IPS-NIHi7 (cell line): Measurements from ENCODE around the gene CLPTM1L.
A peak's percentile ranks its signal among the peaks of the same experiment; 100 is the strongest.

Source experiments
- DNase-seq: peaks from one replicate; pipeline ENCODE4 v3.0.0; 2012; ENCODE audit warnings: mixed read lengths; ENCODE audit errors: extremely low spot score

Gene CLPTM1L

DNA sequence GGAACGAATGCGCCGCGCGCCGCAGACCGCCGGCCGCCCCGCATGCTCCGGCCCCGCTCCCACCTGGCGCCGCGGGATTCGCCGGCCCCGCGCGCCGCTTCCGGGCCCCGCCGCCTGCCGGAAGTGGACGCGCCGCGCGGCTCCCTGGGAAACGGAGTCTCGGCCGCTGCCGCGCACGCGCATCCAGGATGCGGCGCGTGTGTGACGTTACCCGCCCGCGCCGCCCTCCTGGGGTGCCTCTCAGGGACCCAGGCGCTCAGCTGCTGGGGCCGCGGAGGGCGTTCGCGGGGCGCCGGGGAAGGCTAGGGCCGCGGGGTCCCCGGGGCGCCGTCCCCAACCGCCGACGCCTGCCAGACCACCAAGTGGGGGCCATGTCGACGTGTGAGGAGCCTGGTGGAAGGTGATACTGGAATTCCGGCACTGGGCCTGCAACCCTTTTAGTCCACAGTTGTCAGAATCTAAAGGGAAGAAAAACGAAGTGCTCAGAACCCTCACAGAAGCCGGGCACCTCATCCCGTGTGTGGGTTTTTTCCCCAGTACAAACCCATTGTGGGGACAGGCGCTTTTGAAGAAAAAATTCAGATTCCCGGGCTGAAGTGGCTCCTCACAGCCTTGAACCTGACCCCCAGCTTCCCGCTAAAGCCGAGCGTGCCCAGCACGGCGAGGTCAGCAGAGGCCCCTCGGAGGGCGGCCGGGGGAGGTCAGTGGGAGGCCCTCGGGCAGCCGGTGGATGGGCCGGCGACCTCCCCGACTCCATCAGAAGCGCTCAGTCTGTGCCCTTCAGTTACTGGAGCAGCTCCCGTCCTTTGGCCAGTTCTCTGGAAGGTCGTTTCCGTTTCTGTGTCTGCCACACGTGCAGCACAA lies at the start of gene CLPTM1L:
CLPTM1L (minus strand) TSS at position 125 of the 864 bp plus-strand sequence. CDS start 258 bp downstream, outside the sequence.
- DNase-seq, result peak; percentile 99

DNA sequence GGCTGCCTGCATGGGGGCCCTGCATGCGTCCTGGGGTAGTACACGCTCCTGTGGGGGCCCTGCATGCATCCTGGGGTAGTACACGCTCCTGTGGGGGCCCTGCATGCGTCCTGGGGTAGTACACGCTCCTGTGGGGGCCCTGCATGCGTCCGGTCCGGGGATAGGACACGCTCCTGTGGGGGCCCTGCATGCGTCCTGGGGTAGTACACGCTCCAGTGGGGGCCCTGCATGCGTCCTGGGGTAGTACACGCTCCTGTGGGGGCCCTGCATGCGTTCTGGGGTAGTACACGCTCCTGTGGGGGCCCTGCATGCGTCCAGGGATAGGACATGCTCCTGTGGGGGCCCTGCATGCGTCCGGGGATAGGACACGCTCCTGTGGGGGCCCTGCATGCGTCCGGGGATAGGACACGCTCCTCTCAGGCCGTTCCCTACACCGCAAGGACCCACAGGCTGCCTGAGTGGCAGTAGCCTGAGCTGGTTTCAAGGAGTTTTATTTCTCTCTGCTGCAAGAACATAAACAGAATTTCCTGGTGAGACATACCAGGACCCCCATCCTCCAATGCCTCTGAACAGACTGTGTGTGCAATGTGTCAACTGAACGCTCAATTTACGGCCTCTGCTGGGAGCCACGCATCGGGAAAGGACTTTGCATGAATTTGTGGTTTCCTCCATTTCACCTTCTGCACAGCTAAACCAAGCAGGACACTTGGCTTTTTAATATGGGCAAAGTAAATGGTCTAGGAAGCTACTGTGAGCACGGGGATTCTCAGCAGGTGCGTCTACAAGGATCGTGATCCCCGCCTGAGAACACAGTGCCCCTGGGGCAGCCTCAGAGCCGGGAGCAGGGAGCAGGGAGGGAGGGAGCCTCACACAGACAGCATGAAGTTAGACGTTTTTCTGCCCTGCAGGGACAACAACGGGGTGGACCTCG lies 48.9 kb upstream of the CLPTM1L start:
- no peak for DNase-seq

DNA sequence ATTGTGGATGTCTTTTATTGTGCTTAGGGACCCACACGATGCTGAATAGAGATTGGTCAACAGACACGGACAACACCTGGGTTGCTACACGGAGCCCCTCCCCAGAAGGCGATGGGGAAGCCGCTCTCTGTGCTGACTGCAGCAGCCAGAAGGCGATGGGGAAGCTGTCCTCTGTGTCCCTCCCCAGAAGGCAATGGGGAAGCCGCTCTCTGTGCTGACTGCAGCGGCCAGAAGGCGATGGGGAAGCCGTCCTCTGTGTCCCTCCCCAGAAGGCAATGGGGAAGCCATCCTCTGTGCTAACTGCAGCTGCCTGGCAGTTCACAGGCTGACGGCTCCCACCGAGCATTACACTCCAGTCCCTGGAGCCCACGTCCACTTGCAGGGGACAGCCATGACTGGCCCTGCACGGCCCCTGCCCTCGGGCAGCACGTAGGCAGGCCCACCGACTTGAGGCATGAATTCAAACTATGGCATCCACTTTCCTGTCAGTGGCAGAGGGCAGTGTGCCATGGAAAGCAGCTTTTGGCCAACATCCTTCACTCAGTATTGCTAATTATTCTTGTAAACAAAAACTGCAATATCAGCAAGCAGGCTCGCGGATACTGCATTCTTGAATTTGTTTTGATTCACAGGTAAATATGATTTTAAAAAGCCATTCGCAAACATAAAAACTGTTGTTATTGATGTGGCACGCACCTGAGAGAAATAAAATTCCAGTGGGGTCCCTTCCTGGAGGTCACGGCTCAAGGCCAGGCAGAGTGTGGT lies 48.1 kb upstream of the CLPTM1L start:
- DNase-seq, result no peak

DNA sequence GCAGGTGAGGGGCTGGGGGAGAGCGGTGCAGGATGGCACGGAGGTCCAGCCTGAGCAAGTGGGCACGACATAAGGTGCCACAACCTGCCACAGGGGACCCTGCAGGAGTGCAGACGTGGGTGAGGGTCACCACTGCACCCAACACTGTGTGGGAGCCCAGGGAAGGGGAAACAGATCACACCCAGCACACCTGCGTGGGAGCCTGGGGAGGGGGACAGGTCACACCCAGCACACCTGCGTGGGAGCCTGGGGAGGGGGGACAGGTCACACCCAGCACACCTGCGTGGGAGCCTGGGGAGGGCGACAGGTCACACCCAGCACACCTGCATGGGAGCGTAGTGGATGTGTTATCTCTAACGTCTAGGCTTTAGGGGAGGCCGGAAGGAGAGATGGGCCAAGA lies 47.4 kb upstream of the CLPTM1L start:
- DNase-seq, result no peak

DNA sequence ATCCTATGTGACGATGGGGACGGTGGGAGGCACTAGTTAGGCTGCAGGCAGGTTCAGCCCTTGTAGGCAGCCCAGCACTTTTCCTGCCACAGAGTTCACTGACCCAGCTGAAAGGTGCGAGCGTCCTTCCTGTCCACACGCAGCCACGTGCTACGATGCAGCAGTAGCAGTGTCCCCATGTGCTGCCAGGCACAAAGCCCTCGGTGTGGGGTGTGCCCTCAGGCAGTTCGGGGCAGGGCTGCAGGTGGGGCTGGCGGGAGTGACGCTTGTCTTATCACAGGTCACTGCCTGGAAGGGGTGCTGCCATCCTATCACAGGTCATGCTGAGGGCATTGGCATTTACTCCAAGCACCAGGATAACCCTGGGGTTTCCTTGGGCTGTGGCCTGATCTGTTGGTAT lies 46.8 kb upstream of the CLPTM1L start:
- DNase-seq, result no peak

DNA sequence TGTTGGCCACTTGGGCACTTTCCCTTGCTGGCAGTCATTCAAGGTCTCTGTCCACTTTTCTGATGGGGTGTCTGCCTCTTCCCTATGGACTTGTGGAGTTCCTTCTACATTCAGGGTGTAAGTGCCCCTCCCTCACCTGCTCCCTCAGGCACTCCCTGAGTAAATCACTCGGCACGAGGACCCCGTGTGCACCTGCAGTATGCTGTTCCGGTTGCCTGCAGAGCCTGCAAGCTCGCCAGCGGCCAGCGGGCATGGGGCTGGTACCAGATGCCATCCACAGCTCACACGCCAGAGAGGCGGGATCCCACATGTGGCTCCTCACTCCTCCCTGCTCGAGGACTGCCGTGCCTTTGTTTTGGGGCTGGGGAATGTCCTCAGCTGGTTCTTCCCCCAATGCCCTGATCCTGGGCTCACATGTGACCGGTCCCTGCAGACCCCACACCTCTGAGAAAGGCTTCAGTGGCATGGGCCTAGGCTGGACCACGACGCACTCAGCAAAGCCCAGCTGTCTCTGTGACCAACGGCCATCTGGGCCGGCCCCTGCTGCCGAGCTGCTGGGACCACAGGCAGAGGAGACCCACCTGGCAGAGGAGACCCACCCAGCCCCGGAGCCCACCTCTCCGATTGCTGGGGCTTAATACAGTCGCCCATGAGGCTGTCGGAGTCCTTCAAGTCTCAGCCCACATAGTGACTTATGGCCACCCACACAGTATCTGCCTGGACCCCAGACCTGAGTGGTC lies 46.1 kb upstream of the CLPTM1L start:
- no peak for DNase-seq

GRCh38 chr5:1390333-1390732 lies 45.4 kb upstream of the CLPTM1L start:
- DNase-seq, result no peak

DNA sequence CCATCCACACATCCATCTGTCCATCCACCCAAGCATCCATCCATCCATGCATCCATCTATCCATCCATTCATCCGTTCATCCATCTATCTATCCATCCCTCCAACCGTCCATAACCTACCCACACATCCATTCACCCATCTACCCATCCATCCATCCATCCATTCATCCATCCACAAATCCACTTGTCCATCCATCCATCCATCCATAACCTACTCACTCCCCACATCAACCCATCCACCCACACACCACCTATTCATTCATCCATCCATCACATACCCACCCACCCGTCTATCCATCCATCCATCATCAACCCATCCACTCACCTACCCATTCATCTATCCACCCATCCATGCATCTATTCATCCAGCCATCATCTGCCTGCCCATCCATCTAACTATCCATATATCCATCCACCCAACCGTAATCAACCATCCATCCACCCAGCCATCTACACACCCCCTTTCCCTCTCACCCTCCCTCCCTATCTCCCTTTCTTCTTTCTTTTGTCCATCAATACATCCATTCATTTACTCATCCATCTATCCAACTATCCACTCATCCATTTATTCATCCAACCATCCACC lies 43.6 kb upstream of the CLPTM1L start:
- DNase-seq, result no peak

DNA sequence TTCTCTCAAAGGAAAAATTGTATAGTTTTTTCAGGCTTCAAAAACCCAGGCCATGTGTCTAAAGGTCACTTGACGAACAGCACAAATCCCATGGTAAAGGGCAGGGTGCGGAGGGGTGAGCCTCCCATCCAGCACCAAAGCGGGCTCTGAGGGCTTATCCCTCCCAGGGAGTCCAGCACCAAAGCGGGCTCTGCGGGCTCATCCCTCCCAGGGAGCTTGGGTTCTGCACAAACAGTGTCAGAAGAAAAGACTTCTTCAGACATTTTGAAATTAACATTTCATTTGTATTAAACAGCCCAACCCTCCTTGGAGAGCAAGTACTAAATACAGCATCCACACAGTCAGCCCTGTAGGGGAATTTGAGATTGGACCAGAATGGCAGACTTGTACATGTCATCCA lies 43.0 kb upstream of the CLPTM1L start:
- no peak for DNase-seq

GRCh38 chr5:1387059-1387755 lies 42.3 kb upstream of the CLPTM1L start:
- DNase-seq, result no peak

GRCh38 chr5:1386274-1386717 lies 41.4 kb upstream of the CLPTM1L start:
- DNase-seq, result peak; percentile 66

GRCh38 chr5:1385395-1386273 lies 40.7 kb upstream of the CLPTM1L start:
- DNase-seq, result peak; percentile 94

DNA sequence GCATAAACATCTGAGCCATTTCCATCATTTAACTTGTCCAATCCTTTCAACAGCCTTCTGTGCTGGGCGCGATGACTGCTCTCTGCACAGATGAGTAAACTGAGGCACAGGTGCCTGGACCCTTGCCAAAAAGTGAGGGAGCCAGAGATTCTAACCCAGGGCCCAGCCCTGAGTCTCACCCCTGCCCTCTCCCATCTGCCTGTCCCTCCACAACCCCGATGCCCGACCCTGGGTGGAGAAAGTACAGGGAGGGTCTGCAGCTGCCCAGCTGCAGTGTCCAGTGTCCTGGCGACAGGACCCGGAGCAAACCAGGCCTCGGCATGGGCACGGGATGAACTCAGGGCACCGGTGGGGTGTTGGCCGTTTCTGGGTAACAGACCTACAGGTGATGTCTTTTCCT lies 39.6 kb upstream of the CLPTM1L start:
- no peak for DNase-seq

- DNase-seq, result no peak
Measured at GRCh38 chr5:1383886-1384401, 39.0 kb upstream of the CLPTM1L start.

DNA sequence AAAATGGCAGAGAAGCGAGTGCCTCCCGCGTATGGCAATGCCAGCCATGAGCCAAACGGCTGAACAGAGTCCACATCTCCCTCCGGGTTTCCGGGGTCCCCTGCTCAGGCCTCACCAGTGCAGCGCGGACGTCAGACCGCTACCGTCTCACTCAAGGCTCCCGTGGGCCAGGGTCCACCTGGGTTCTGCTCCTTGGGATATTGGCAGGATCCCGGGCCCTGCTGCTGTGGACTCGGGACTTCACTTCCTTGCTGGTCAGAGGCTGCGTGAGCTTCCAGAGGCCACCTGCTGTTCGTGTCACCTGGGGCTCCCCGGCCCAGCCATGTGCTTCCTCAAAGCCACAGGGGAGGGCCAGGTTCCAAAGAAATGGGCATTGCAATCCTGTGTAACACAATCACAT lies 38.4 kb upstream of the CLPTM1L start:
- no peak for DNase-seq

GRCh38 chr5:1382248-1382700 lies 37.4 kb upstream of the CLPTM1L start:
- DNase-seq, result no peak

DNA sequence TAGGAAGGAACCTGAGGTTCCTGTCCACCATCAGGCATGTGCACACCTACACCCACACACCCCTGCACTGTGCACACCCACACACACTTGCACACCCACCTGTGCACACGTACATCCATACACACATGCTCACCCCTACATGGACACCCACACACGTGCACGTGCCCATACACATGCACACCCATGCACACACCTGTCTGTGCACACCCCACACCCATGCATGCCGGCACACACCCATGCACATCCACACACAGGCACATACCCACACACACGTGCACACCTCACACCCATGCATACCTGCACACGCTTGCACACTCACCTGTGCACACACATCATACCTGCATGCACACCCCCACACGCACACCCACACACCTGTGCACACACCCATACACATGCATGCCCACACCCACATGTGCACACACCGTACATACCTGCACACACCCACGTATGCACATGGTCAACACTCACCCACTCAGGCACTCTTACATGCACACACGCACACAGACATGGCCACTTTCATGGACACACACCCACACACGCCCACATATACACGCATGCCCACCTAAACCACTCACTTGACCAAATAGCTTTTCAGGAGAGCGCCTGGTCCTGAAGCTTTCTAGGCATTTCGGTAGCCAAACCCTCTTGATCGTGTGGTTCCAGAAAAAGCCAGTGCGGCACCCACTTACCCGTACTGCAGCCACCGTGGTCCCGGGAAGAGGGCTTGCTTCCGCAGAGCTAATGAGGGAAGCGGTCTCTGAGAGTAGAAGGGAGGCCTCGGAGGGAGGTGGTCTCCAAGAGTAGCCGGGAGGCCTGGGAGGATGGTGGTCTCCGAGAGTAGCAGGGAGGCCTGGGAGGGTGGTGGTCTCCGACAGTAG lies 36.7 kb upstream of the CLPTM1L start:
- DNase-seq, result no peak

- DNase-seq, result no peak
Measured at GRCh38 chr5:1380910-1381309, 36.0 kb upstream of the CLPTM1L start.
